Measurements from ENCODE around the gene MBNL2.

Gene MBNL2

DNA sequence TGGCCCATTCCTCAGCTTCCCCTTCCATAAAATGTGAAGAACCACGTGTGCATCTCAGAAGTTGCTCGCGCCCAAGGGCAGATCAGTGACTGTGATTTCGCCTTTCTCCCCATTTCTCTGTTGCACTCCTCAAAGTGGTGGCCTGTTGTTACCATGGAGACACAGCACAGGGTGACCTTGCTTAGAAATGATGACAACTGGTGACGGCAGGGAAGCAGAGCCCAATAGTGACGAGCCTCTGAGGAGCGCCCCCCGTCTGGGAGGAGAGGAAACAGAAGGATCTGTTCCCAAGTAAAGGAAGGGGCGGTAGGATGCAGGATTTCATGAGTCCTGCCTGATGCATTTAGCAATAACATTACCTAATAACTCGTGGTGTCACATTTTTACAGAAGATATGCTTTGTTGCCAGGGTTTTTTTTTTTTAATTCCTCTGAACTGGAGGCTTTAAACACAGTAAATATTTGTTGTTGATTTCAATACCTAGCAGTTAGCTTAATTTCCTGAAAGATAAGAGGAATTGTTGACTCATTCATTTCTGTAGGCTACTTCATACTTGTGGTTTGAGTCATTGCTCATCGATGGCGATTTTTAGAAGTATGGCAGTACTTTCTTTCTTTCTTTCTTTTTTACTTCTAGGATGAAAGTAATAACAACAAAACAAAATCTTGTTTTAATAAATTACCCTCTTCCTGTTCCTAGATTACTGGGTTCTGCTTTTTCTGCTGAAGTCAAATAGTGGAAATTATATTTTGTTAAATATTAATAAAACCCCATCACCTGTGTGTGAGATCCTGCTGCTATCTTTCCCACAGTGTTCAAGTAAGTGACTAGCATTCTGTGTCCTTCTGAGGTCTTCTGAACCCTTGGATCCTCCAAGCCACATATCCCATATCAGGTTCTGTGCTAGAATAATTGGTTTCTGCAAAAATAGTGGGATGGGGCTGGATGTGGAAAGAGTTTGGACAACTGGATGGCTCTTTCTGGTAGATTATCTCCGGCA is 36.0 kb downstream of the MBNL2 start:
- TF ChIP-seq POLR2A (IDR thresholded peaks at IDR 0.05; ENCODE audit: low read depth, low read length): 0 out of 2 replicates have a peak, but pooled peaks have one; percentile 15
- peak; percentile 97 for FAIRE-seq
- DNase-seq (ENCODE audit: insufficient read length, low spot score): peak; percentile 58

DNA sequence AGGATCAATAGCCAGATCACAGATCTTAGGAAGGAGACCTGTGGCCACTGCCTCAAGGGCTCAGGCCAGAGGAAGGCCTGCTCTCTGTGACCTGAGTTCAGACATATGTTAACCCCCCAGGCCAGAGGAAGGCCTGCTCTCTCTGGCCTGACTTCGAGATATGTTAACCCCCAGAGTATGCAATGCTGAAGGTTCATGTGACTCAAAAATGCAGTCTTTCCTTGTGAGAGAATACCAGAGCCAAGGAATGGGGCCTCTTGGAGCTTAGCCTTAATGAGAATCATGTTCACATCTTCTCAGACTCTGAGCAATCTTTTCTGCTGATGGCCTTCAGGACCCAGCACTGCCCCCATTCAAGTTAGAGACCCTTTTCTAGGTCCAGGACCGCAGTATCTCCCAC is 36.7 kb downstream of the MBNL2 start:
- FAIRE-seq (no peak), DNase-seq (ENCODE audit: insufficient read length, low spot score) (no peak)
- no peak for TF ChIP-seq POLR2A (IDR thresholded peaks at IDR 0.05; ENCODE audit: low read depth, low read length)

DNA sequence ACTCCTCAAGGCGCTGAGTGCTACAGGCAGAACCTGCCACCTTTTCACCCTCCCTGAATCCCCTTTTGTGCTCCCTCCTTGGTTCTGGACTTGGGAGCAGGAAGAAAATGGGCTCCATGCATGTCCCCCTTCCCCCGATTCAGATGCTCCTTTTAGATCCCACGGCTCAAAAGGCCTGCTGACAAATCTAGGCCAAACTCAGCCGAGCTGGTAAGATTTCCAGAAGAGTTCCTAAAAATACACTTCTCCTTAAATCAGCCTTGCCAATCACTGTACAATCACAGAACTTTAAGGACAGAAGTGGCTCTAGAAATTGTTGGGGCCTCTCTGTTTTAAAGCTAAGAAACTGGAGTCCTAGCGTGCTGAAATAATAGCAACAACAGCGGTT is 37.3 kb downstream of the MBNL2 start:
- no peak for DNase-seq (ENCODE audit: insufficient read length, low spot score)
- TF ChIP-seq POLR2A (IDR thresholded peaks at IDR 0.05; ENCODE audit: low read depth, low read length): no peak
- FAIRE-seq: no peak

DNA sequence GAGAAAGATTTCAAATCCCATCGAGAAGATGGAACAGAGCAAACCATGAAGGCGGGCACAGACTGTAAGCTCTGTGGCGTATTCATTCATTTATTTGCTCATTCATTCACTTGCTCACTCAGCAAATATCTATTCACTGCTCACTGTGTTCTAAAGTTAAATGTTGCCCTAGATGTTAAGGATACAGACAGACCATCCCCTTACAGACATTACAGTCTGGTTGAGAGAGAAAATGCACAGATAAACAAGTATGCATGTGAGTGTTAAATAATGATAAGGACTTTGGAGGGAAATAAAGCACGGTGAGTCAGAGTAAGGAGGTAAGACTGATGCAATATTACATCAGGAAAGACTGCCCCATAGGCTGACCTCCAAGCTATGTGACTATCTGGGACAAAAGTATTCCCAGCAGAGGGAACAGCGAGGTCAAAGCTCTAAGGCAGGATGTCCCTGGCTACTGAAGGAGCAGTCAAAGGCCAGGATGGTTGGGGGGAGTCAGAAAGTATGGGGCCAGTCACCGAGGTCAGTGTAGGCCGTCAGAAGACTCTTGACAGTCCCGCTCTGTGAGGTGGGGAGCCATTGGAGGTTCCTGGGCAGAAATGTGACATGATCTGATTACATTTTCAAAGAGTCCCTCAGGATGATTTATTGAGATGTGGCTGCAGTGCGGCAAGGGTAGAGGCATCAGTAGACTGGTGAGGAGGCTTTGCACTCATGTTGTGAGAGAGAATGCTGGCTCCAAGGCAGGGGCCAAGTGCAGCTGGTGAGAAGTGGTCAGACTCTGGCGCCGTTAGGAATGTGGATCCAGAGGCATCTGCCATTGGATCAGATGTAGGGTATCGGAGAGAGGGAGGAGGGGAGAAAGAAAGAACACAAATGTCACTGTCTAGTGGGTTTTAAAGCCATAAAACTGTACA is 37.9 kb downstream of the MBNL2 start:
- DNase-seq (ENCODE audit: insufficient read length, low spot score) (no peak), FAIRE-seq (peak; percentile 89)
- TF ChIP-seq POLR2A (IDR thresholded peaks at IDR 0.05; ENCODE audit: low read depth, low read length): no peak

DNA sequence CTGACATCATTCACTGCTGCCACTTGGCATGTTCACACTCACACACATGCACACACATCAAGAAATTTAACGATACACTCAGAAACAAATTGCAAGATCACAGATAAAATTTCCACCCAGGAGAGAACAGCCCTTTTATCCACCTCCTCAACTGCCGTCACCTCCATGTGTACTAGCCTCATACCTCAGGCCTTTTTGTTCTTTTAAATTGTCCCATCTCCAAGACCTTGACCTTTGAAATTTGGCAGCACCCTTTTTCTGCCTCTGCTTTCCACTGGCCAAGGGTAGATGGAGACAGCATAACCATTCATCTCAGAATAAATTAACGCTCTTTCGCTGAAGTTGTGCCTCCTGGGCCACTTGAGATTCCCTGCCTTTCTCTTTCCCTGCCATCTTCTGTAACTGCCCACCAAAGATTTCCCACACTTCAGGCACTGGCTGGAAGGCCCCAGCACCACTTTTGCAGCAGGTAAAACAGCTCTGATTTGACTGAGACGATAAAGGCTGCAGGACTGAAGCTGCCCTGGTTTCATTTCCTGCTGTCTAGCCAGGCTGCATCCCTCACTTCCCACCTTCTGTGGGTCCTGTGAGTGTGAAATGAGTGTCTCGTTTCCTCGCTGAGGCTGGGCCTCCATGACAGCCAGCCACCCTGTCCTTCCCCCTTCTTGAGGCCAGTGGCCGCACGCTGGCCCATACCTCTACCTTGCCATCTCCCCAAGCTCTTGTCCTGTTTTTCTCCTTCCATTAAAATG is 39.3 kb downstream of the MBNL2 start:
- DNase-seq (ENCODE audit: insufficient read length, low spot score): no peak
- no peak for TF ChIP-seq POLR2A (IDR thresholded peaks at IDR 0.05; ENCODE audit: low read depth, low read length)
- no peak for FAIRE-seq

DNA sequence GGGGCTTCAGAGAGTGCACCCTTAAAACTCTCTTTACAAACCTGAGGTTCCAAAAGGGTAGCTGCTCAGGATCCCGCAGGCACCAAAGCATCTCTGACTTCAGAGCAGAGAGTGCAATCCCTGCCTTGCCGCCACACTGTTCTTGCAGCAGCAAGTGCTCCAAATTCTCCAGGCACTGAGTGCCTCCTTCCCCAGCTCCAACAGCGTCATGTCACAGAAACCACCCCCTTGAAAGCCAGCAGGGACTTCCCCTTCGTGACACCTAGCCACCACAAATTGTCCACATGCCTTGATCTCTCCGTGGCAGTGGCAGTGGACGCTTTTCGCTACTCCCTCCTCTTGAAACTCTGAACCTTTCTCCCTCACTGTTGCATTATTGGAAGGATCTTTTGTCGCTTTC is 39.9 kb downstream of the MBNL2 start:
- no peak for TF ChIP-seq POLR2A (IDR thresholded peaks at IDR 0.05; ENCODE audit: low read depth, low read length)
- no peak for DNase-seq (ENCODE audit: insufficient read length, low spot score)
- no peak for FAIRE-seq

DNA sequence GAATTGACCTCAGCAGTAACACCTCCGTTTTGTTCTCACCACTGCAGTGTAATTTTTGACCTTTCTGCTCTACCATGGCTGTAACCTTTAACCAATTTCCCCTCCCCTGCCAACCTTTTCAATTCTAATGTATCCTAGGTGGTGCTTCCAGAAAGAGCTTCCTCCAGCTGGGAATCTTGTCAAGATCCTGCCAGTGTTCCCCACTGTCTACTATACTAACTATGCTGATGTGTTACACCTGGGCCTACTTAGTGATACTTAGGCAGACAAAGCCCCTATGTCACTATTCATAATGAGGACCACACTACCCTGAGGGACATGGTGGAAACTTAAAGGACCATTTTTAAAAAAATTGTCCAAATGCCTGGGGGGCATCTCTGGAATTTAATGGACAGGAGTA is 41.0 kb downstream of the MBNL2 start:
- no peak for DNase-seq (ENCODE audit: insufficient read length, low spot score)
- no peak for FAIRE-seq
- no peak for TF ChIP-seq POLR2A (IDR thresholded peaks at IDR 0.05; ENCODE audit: low read depth, low read length)

DNA sequence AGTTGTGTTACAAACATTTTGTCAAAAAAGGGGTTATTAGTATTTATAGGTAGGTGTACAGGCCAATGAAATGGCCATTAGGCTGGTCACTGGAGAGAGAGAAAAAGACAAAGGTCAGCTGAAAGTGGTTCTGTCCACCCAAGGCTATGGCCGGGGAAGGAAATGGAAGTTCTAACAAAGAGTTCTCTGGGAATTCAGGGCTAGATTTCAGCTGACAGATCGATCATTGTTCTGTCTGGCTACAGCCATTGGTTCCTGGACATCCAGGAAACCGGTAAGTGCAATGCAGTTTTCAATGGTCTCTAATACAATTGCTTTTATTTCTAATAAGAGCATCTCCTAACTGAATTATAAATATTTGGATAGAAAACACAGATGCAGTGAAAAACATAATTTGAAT is 42.5 kb downstream of the MBNL2 start:
- no peak for TF ChIP-seq POLR2A (IDR thresholded peaks at IDR 0.05; ENCODE audit: low read depth, low read length)
- no peak for FAIRE-seq
- no peak for DNase-seq (ENCODE audit: insufficient read length, low spot score)

DNA sequence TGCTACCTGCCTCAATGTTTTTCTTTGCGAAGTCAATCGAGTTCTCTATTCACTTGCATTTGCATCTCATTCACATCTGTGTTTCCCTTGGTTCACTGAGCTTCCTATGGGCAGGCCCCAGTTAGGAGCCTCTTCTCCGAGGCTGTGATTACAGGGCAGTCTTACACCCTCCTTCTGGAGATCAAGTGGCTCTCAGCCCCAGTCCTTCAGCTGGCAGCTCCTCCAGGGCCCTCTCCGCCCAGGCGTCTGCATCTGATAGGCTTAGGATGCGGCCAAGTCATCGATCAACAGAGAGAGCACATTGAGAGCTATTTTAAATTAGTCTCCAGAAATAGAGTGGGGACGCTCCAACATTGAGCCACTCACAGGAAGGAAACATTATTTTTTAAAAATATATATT is 44.2 kb downstream of the MBNL2 start:
- no peak for TF ChIP-seq POLR2A (IDR thresholded peaks at IDR 0.05; ENCODE audit: low read depth, low read length)
- FAIRE-seq (no peak), DNase-seq (ENCODE audit: insufficient read length, low spot score) (no peak)

DNA sequence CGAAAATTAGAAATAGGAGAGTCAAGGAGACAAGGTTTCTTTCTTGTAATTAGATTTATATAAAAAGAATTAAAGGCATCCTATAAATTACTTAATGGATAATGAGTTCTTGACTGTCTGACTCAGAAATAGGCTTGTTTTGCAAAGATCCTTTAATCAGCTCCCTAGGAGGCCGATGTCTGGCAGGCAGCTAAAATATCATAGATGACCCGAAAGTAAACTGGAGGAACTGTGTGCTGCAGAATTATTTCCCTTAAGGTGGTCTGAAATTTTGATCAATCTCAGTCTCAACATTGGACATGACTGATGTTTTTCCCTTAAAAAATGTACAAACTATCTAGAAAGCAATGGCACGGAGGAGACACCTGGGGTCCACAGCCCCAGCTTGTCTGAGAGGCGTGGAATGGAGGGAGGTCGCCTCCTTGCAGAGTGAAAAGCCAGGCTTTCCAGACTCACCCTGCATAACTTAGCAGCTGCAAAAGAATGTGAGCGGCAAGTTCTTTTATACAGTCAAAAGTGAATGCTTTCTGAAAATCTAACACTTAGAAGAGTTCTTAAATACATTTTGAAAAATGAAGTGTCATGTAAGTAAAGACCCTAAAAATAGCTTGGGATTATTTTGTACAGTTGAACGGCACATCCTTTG is 44.8 kb downstream of the MBNL2 start:
- no peak for DNase-seq (ENCODE audit: insufficient read length, low spot score)
- TF ChIP-seq POLR2A (IDR thresholded peaks at IDR 0.05; ENCODE audit: low read depth, low read length): no peak
- FAIRE-seq: no peak

DNA sequence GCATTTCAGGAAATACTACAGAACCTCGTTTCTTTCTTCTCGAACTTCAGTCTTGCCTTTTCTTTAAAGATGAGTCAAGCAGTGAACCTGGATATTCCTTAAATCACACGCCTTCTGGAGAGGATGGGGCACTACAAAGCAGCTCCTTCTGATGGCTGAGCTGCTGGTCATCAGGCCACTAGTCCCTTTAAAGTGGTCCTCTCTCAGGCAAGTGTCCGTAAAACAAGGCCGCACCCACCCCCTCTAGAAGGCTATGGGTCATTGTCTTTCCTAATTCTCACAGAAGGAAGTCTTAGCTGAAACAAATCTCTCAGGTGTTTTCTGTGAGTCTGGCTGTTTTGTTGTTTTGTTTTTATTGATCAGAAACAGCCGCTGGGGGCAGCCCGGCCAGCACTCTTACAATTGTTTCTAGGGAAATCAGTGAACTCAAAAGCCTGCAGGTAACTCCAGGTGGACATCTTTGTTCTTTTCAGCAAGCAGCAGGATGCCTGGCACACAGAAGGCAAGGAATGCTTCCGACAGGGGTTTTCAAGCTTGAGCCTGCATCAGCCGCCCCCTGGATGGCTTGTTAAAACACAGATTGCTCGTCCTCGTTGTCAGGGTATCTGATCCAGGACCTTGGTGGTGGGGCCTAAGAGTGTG is 45.4 kb downstream of the MBNL2 start:
- FAIRE-seq: no peak
- DNase-seq (ENCODE audit: insufficient read length, low spot score): no peak
- no peak for TF ChIP-seq POLR2A (IDR thresholded peaks at IDR 0.05; ENCODE audit: low read depth, low read length)

DNA sequence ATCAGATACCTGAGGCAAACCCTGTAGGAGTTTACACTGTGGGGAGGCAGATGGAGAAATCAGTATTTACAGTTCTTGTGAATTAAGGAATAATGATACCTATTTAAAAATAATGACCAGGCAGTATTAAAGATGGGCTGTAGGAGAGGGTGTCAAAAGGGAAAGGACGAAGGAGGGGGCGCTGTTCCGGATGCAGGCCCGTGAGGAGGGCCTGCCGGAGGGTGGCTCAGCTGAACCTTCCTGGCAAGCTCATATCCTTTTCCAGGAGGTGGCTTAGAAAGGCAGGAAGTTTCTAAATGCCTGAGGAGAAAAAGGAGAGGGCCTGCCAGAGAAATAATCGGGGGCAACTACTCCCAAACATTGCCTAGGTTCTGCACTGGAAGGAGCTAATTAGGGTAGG is 46.6 kb downstream of the MBNL2 start:
- no peak for TF ChIP-seq POLR2A (IDR thresholded peaks at IDR 0.05; ENCODE audit: low read depth, low read length)
- DNase-seq (ENCODE audit: insufficient read length, low spot score) (no peak), FAIRE-seq (no peak)

DNA sequence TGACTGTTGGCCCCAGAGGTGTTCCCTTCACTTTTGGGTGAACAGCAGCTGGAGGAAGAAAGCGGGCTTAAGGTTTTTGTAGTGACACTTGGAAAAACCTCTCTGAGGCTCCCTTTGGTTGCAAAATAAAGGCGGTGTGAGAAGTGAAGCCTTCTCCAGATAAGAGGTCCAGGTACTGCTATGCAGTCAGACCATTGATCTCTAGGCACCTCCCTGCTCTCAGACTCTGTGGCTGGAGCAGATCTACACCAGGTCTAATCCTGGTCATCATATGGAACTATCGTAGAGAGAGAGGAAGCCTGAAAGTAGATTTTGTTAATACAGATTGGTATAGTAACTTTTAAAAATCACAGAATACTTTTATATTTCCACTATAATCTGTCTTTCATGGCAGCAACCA is 47.5 kb downstream of the MBNL2 start:
- FAIRE-seq: no peak
- no peak for DNase-seq (ENCODE audit: insufficient read length, low spot score)
- TF ChIP-seq POLR2A (IDR thresholded peaks at IDR 0.05; ENCODE audit: low read depth, low read length): no peak

Measured in H54 (cell line).